SU-DHL-6 (cell line): ENCODE data around the gene PIPOX.

Source experiments
- H2AFZ ChIP-seq: fragments of 200-600 bp; sonication (generic); 2 replicates; pipeline ENCODE4 v1.6.1; 2014; ENCODE audit warnings: low read depth, mild to moderate bottlenecking, moderate library complexity, mixed read lengths, antibody characterized with exemption, low read length; ENCODE audit not compliant: severe bottlenecking
- H3F3A ChIP-seq: fragments of 200-600 bp; shearing (Covaris generic); 2 replicates; pipeline ENCODE4 v1.6.0; 2016; ENCODE audit warnings: antibody characterized with exemption, mild to moderate bottlenecking; ENCODE audit not compliant: insufficient read depth
- H3K27ac ChIP-seq: fragments of 200-600 bp; sonication (generic); 2 replicates; pipeline ENCODE4 v1.5.1; 2016; ENCODE audit warnings: low read depth, mild to moderate bottlenecking, low read length, moderate library complexity, mixed read lengths
- H3K27me3 ChIP-seq: fragments of 200-600 bp; sonication (generic), shearing (Covaris generic); 2 replicates; pipeline ENCODE4 v1.6.0; 2014; ENCODE audit warnings: mild to moderate bottlenecking, low read length
- H3K36me3 ChIP-seq: fragments of 200-600 bp; sonication (generic); 2 replicates; pipeline ENCODE4 v1.6.1; 2014; ENCODE audit warnings: mild to moderate bottlenecking, low read length, mixed read lengths
- H3K4me2 ChIP-seq: fragments of 300-600, 200-600 bp; shearing (Covaris generic), sonication (generic); 2 replicates; pipeline ENCODE4 v1.6.0; 2014; ENCODE audit warnings: low read length, low read depth, mild to moderate bottlenecking; ENCODE audit not compliant: poor library complexity, severe bottlenecking
- H3K4me3 ChIP-seq: fragments of 200-600 bp; sonication (generic); 2 replicates; pipeline ENCODE4 v1.5.1; 2014; ENCODE audit warnings: antibody characterized with exemption, low read length, mild to moderate bottlenecking, mixed read lengths; ENCODE audit not compliant: insufficient read depth, poor library complexity, severe bottlenecking
- H3K79me2 ChIP-seq: fragments of 200-600 bp; sonication (generic); 2 replicates; pipeline ENCODE4 v1.6.1; 2014; ENCODE audit warnings: mild to moderate bottlenecking, low read length, moderate library complexity; ENCODE audit not compliant: insufficient read depth
- H3K9ac ChIP-seq: fragments of 200-600 bp; sonication (generic); 2 replicates; pipeline ENCODE4 v1.7.0; 2014; ENCODE audit warnings: mild to moderate bottlenecking, low read length
- H3K9me2 ChIP-seq: fragments of 200-600 bp; sonication (generic); replicated peaks from 2 replicates; pipeline ENCODE4 v1.6.1; 2014; ENCODE audit warnings: low read length; ENCODE audit not compliant: insufficient read depth
- H3K9me3 ChIP-seq: fragments of 200-600 bp; sonication (generic); 2 replicates; pipeline ENCODE4 v1.6.1; 2014; ENCODE audit warnings: low read length, mixed read lengths; ENCODE audit not compliant: insufficient read depth
- H4K20me1 ChIP-seq: fragments of 200-600 bp; sonication (generic); 2 replicates; pipeline ENCODE4 v1.6.1; 2014; ENCODE audit warnings: low read depth, mild to moderate bottlenecking, antibody characterized with exemption, low read length, moderate library complexity, mixed read lengths
- CTCF ChIP-seq: fragments of 200-600 bp; sonication (generic); IDR thresholded peaks from one replicate; pipeline ENCODE4 v1.5.1; 2017; ENCODE audit warnings: antibody characterized with exemption, mild to moderate bottlenecking, low read length, moderate library complexity; ENCODE audit not compliant: insufficient read depth, poor library complexity, severe bottlenecking
- EZH2phosphoT487 ChIP-seq: fragments of 200-600 bp; sonication (generic), shearing (Covaris generic); conservative IDR thresholded peaks from 2 replicates; pipeline ENCODE4 v1.6.1; 2018; ENCODE audit warnings: mild to moderate bottlenecking, antibody characterized with exemption, low read length, moderate library complexity, mixed read lengths

Gene PIPOX

DNA sequence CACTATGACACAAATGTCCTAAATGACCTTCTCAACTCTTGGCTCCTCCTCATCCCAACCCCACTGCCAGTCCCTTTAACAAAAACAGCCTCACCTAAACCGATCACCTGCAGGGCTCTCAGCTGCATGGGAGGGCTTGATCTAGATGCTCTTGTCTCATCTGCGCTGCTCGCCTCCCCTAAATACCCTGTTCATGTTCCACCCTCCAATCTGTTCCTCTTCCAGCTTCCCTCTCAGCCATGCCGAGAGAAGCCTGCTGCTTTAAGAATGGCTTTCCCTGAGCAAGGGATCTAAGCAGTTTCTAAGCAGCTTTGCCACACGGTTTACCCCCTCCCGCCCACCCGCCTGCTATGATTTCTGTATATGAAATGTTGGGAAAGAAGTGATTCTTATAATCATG, 23.7 kb downstream of the PIPOX start:
- Histone ChIP-seq H3K36me3 (no peaks in the 10 kb centered on the region), H3K4me2 (no peak overlapping the region), H3K9me2 (no peaks in the 10 kb centered on the region), H4K20me1 (no peaks in the 10 kb centered on the region), H2AFZ (no peak overlapping the region), H3F3A (no peaks in the 10 kb centered on the region), H3K27ac (no peak overlapping the region), H3K27me3 (no peaks in the 10 kb centered on the region), H3K9ac (no peak overlapping the region), H3K9me3 (no peaks in the 10 kb centered on the region), H3K79me2 (no peaks in the 10 kb centered on the region), H3K4me3 (no peak overlapping the region)
- no peak for TF ChIP-seq CTCF
- TF ChIP-seq EZH2phosphoT487: no peak

DNA sequence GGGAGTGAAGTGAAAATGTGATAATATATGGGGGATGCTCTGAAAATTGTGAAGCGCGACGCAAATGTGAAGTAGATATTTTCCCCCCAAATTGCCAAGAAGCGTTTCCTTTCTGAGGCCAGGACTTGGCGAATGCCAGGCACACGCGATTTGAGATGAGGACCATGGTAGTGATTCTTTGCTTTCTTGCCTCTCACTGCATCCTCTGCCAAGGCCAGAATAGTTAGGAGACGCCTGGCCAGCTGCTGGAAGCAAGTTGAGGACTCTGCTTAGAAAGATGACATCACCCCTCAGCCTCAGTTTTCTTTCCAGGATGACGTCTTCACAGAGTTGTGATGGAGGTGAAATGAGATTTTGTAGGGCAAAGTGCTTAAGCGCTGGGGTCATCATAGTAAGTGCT, 25.9 kb downstream of the PIPOX start:
- Histone ChIP-seq H3K9me3 (no peaks in the 10 kb centered on the region), H3K27ac (no peak overlapping the region), H3K27me3 (no peaks in the 10 kb centered on the region), H3K4me3 (no peak overlapping the region), H4K20me1 (no peaks in the 10 kb centered on the region), H2AFZ (no peak overlapping the region), H3K36me3 (no peaks in the 10 kb centered on the region), H3F3A (no peaks in the 10 kb centered on the region), H3K9ac (no peak overlapping the region), H3K79me2 (no peaks in the 10 kb centered on the region), H3K9me2 (no peaks in the 10 kb centered on the region), H3K4me2 (no peak overlapping the region)
- TF ChIP-seq CTCF: no peak
- no peak for TF ChIP-seq EZH2phosphoT487

GRCh38 chr17:29069526-29070041, 26.6 kb downstream of the PIPOX start:
- H3K4me2 ChIP-seq: no peak overlapping the region
- no peak overlapping the region for H2AFZ ChIP-seq
- no peaks in the 10 kb centered on the region for H4K20me1 ChIP-seq
- no peaks in the 10 kb centered on the region for H3K9me2 ChIP-seq
- no peaks in the 10 kb centered on the region for H3K9me3 ChIP-seq
- H3K79me2 ChIP-seq: no peaks in the 10 kb centered on the region
- H3K9ac ChIP-seq: no peak overlapping the region
- no peaks in the 10 kb centered on the region for H3F3A ChIP-seq
- TF ChIP-seq EZH2phosphoT487: no peak
- TF ChIP-seq CTCF: no peak
- no peak overlapping the region for H3K27ac ChIP-seq
- no peaks in the 10 kb centered on the region for H3K27me3 ChIP-seq
- no peaks in the 10 kb centered on the region for H3K36me3 ChIP-seq
- no peak overlapping the region for H3K4me3 ChIP-seq

DNA sequence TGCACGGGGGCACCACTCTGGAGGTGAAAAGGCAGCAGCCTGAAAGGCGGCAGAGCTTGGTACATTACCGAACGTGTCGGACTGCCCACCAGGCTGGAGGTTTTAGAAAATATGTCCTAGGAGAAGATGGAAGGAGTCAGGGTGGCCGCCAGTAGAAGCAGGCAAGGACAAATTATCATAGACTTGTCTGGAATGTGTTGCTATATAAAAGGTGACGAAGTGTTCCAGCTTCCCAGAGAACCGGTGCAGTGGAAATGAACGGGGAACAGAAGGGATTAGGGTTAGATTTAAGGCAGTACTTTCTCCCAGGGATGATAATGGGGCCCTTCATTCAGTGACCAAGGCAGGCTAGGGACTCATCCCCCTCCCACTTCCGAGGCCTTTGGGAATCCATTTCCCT, 27.4 kb downstream of the PIPOX start:
- no peaks in the 10 kb centered on the region for H3K9me3 ChIP-seq
- H3K9me2 ChIP-seq: no peaks in the 10 kb centered on the region
- H3K79me2 ChIP-seq: no peaks in the 10 kb centered on the region
- no peaks in the 10 kb centered on the region for H3K27me3 ChIP-seq
- H3K36me3 ChIP-seq: no peaks in the 10 kb centered on the region
- no peaks in the 10 kb centered on the region for H4K20me1 ChIP-seq
- H3K9ac ChIP-seq: no peak overlapping the region
- no peak overlapping the region for H3K4me2 ChIP-seq
- no peaks in the 10 kb centered on the region for H3F3A ChIP-seq
- TF ChIP-seq CTCF (no peak), EZH2phosphoT487 (no peak)
- H3K27ac ChIP-seq: no peak overlapping the region
- H3K4me3 ChIP-seq: no peak overlapping the region
- no peak overlapping the region for H2AFZ ChIP-seq
